ENCODE data around the gene ZNF280B. TPM values are rescaled to one million over a fixed set of nuclear protein-coding genes. Genes with fewer than 3 reads are reported as not detected.
"Not testable (repeated sequence)": the region's sequence is repeated elsewhere in the genome, so short reads cannot be mapped to it uniquely, and the experiment has no call there.

ZNF280B gene
- total RNA-seq, 1 donor, result 1.7 TPM

DNA sequence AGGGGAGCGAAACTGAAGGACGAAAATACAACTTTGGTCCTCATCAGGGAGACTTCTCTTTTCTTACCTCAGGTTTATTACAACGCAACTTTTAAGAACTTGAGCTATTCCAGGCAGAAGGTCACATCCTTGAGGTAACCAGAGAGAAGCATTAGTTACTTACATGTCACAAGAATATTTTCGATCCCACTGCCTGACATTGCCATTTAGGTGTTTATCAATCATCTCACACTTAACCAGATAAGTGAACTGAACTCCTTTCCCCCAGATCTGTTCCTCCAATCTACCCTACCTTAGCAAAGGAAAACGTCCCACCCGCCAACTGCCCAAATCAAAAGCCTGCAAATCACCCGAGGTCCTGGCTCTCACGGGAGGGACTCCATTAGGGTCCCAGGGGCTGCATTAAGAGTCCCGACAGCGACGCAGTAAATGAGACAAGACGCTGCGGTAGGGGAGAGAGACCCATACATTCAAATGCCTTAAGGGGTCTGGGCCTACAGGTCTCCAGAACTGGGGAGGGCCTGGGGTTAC, 734 bp downstream of the ZNF280B start:
- DNase-seq (ENCODE audit: low read depth), result peak; percentile 1
- H3K4me3 ChIP-seq (ENCODE audit: low read depth, low read length), result peak overlapping the region; percentile 84
- TF ChIP-seq, protein P1, sequence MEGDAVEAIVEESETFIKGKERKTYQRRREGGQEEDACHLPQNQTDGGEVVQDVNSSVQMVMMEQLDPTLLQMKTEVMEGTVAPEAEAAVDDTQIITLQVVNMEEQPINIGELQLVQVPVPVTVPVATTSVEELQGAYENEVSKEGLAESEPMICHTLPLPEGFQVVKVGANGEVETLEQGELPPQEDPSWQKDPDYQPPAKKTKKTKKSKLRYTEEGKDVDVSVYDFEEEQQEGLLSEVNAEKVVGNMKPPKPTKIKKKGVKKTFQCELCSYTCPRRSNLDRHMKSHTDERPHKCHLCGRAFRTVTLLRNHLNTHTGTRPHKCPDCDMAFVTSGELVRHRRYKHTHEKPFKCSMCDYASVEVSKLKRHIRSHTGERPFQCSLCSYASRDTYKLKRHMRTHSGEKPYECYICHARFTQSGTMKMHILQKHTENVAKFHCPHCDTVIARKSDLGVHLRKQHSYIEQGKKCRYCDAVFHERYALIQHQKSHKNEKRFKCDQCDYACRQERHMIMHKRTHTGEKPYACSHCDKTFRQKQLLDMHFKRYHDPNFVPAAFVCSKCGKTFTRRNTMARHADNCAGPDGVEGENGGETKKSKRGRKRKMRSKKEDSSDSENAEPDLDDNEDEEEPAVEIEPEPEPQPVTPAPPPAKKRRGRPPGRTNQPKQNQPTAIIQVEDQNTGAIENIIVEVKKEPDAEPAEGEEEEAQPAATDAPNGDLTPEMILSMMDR (IDR thresholded peaks at IDR 0.05; ENCODE audit: insufficient read depth, low read depth, low read length), result no peak

DNA sequence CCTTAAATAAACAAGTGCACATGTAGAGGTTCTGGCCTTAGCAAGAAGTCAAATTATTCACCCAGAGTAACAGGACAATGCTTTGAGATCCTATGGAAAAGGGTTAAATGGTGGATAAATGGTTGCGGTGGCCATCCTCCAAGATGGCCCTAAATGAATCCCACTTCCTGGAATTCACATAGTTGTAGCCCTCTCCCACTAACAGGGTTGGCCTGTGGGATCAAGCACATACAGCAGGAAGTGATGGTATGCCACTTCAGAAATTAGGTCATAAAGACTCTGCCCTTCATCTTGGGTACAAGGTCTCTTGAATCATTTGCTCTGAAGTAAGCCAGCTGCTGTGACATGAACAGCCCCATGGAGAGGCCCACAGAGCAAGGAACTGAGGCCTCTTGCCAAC, 1.8 kb downstream of the ZNF280B start:
- TF ChIP-seq, protein P1 (IDR thresholded peaks at IDR 0.05; ENCODE audit: insufficient read depth, low read depth, low read length), result no peak
- no peak overlapping the region for H3K4me3 ChIP-seq (ENCODE audit: low read depth, low read length)

DNA sequence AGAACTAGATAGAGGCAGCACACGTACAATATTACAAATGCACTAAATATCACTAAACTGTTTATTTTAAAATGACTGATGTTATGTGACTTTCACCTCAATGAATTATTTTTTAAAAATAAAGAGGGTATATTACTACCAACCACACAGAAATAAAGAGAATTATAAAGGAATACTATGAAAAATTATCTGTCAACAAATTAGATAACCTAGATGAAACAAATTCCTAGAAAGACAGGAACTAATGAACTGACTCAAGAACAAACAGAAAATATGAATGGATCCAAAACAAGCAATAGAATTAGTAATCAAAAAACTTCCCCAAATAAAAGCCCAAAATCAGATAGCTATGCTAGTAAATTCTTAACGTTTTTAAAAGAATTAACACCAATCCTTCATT, 10.3 kb downstream of the ZNF280B start:
- TF ChIP-seq, protein P1 (IDR thresholded peaks at IDR 0.05; ENCODE audit: insufficient read depth, low read depth, low read length), result no peak
- DNase-seq (ENCODE audit: low read depth), result no peak
- no peak overlapping the region for H3K4me3 ChIP-seq (ENCODE audit: low read depth, low read length)

More for the DNA sequence above, 1.8 kb downstream of the ZNF280B start:
- no peak for DNase-seq (ENCODE audit: low read depth)

DNA sequence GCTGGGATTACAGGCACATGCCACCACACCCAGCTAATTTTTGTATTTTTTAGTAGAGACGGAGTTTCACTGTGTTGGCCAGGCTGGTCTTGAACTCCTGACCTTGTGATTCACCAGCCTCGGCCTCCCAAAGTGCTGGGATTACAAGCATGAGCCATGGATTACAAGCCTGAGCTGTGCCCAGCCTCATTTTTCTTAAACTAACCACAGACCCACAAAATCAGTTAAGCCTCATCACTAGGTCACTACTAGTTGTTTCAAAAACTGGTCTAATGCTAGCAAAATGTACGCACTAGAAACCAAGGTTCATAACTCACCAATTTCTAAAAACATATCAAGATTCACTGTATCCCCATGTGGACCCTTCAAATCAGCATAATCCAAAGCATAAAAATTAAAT, 17.0 kb downstream of the ZNF280B start:
- H3K4me3 ChIP-seq (ENCODE audit: low read depth, low read length); DNase-seq (ENCODE audit: low read depth): not testable (repeated sequence)

DNA sequence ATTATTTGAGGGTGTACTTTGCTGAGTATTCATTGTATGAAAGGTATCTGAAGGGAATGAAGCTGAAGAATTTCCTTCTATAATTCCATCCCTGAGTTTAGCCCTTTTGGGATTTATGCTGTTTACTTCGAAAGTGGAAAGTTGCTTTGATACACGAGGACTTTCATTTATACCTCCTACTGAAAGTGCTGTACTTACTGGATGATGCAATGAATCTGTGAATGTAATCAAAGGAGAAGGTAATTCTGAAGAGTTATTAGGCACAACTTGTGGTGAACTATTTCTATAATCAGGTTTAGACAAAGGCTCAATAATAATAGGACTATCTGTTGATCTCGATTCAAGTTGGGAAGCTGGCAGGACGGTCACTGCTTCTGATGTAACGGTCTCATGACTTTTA, 19.8 kb downstream of the ZNF280B start:
- TF ChIP-seq, protein P1 (IDR thresholded peaks at IDR 0.05; ENCODE audit: insufficient read depth, low read depth, low read length), result no peak
- DNase-seq (ENCODE audit: low read depth), result no peak
- H3K4me3 ChIP-seq (ENCODE audit: low read depth, low read length), result no peak overlapping the region

DNA sequence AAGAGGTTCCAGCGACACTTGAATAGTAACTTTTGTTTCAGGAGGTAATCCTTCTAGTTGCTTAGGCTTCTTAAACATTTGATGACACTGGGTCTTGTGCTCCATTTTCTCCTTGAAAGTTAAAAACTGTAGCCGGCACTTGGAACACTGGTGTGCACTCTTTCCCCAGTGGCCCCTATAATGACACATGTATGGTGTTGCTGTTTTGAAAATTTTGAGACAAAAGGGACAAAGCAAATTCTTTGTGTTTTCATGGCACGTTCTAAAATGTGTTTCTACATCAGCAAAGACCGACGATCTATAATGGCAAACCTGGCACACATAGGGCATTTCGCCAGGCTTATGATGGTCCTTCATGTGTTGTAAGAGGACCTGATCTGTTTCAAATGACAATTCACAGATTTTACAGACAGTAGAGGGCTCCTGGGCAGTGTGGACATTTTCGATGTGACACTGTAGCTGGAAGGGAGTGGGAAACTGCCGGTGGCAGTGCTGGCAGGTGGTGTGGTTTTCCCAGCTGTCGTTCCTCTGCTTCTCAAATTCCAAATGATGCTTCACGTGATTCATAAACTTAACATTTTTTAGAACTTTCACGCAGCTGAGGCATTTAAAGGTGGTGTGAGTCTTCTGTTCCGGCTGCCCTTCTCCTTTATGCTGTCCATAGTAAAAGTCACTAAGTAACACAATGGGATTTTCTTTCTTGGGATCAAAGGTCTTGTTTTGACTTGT, 20.5 kb downstream of the ZNF280B start:
- no peak for DNase-seq (ENCODE audit: low read depth)
- H3K4me3 ChIP-seq (ENCODE audit: low read depth, low read length), result no peak overlapping the region
- TF ChIP-seq, protein P1 (IDR thresholded peaks at IDR 0.05; ENCODE audit: insufficient read depth, low read depth, low read length), result no peak

DNA sequence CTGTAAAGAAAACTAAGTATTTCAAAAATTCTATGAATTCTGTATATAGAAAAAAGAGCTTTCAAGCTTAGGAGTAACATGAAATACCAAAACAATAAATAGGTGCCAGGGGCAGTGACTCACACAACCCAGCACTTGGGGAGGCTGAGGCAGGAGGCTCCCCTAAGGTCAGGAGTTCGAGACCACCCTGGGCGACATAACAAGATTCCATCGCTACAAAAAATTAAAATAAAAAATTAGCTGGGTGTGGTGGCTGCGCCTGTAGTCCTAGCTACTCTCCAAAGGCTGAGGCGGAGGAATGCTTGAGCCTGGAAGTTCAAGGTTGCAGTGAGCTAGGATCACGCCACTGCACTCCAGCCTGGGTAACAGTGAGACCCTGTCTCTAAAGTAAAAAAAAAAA, 21.5 kb downstream of the ZNF280B start:
- TF ChIP-seq, protein P1 (IDR thresholded peaks at IDR 0.05; ENCODE audit: insufficient read depth, low read depth, low read length), result no peak
- H3K4me3 ChIP-seq (ENCODE audit: low read depth, low read length), result no peak overlapping the region
- DNase-seq (ENCODE audit: low read depth), result no peak

Data from fibroblast of villous mesenchyme (primary cell).